Activated B cell treated with CpG ODN at 0.5 μM for 24 hours (primary cell): ENCODE results near the gene H19. TPM values are rescaled to one million over a fixed set of nuclear protein-coding genes. Genes with fewer than 3 reads are reported as not detected.

Experiments
- ATAC-seq: fragments of 200-7000 bp; cut with Tn5 transposase; one replicate; pipeline ENCODE4 v1.10.0; 2021; ENCODE audit warnings: low read depth, mild to moderate bottlenecking, moderate library complexity
- CTCF ChIA-PET: fragments of 350-600 bp; sonication (Branson Sonifier 250); formaldehyde crosslinking; loops from one replicate; lab custom pipeline; 2021; ENCODE audit warnings: antibody characterized with exemption; lab: Charles Lee
- POLR2A ChIA-PET: fragments of 350-600 bp; sonication (Branson Sonifier 250); formaldehyde crosslinking; loops from one replicate; lab custom pipeline; 2021; ENCODE audit warnings: antibody characterized with exemption; lab: Charles Lee
- DNase-seq: peaks from one replicate; pipeline ENCODE4 v3.0.0; 2022
- H3K27ac Mint-ChIP-seq: one replicate; pipeline ENCODE4 v1.8.0; 2020; ENCODE audit warnings: mixed read lengths
- H3K27me3 Mint-ChIP-seq: one replicate; pipeline ENCODE4 v1.8.0; 2021; ENCODE audit warnings: mixed read lengths
- H3K36me3 Mint-ChIP-seq: one replicate; pipeline ENCODE4 v1.8.0; 2021; ENCODE audit warnings: low read depth, mixed read lengths
- H3K4me1 Mint-ChIP-seq: one replicate; pipeline ENCODE4 v1.8.0; 2021; ENCODE audit warnings: mixed read lengths
- H3K4me3 Mint-ChIP-seq: one replicate; pipeline ENCODE4 v1.8.0; 2020; ENCODE audit warnings: mild to moderate bottlenecking, mixed read lengths
- H3K9me3 Mint-ChIP-seq: one replicate; pipeline ENCODE4 v1.8.0; 2020; ENCODE audit warnings: mixed read lengths
- intact Hi-C: fragments of 100-400 bp; cut with micrococcal nuclease; formaldehyde crosslinking; loops from one replicate; pipeline ENCODE4 v1.15.1; 2024
- total RNA-seq: library from RNA; stranded (reverse); gene quantifications from 2 replicates; pipeline ENCODE4 v1.2.3, GENCODE V29; 2022
- TF ChIP-seq, protein P1 (sequence below): fragments of 200-600 bp; IDR thresholded peaks from one replicate; pipeline ENCODE4 v1.8.0; 2022; ENCODE audit warnings: antibody characterized with exemption, mild to moderate bottlenecking

The H19 gene
- total RNA-seq, 1 donor from 2014 or later = not detected

GRCh38 chr11:1968454-1969002 lies 29.1 kb downstream of the H19 start:
- Mint-ChIP-seq H3K4me3 (no peak overlapping the region), H3K36me3 (no peaks in the 10 kb centered on the region), H3K9me3 (no peaks in the 10 kb centered on the region), H3K27ac (no peak overlapping the region), H3K27me3 (no peaks in the 10 kb centered on the region), H3K4me1 (no peaks in the 10 kb centered on the region)
- TF ChIP-seq, protein P1, sequence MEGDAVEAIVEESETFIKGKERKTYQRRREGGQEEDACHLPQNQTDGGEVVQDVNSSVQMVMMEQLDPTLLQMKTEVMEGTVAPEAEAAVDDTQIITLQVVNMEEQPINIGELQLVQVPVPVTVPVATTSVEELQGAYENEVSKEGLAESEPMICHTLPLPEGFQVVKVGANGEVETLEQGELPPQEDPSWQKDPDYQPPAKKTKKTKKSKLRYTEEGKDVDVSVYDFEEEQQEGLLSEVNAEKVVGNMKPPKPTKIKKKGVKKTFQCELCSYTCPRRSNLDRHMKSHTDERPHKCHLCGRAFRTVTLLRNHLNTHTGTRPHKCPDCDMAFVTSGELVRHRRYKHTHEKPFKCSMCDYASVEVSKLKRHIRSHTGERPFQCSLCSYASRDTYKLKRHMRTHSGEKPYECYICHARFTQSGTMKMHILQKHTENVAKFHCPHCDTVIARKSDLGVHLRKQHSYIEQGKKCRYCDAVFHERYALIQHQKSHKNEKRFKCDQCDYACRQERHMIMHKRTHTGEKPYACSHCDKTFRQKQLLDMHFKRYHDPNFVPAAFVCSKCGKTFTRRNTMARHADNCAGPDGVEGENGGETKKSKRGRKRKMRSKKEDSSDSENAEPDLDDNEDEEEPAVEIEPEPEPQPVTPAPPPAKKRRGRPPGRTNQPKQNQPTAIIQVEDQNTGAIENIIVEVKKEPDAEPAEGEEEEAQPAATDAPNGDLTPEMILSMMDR = no peak
- CTCF ChIA-PET = no interaction called here
- POLR2A ChIA-PET = no interaction called here
- intact Hi-C loops = no loop called here
- DNase-seq = no peak
- no peak for ATAC-seq

DNA sequence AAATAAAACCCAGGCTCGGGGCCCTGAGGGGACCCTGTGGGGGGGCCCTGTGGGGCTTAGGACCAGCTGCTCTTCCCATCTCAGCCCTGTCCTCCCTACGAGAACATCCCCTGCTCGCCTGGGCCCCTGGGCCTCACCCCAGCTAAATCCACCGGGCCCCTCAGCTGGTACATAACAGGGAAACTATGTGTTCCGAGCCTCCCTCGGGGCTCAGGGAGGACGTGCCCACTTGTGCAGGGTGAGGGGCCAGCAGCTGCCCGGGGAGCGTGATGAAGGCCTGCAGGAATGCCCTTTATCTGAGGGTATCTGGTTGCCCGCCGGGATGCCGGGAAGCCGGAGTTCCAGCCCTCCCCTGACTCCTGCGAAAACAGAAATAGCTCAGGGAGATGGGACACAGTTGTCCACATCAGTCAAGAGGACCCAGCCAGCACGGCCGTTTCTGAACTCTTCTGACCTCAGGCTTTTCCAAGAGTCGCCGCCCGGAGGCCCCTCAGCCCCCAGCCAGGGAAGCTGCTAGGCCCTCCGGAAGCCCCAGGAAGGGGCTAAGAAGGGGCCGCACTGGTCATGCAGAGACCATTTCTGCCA lies 29.9 kb downstream of the H19 start:
- ChIA-PET POLR2A (interaction anchor here (0.6 kb wide), 1 partner anchor 118 kb away, joined by 3 read pairs; no protein-coding TSS in a partner anchor), CTCF (no interaction called here)
- Mint-ChIP-seq H3K36me3 (no peaks in the 10 kb centered on the region), H3K9me3 (no peaks in the 10 kb centered on the region), H3K27me3 (no peaks in the 10 kb centered on the region), H3K4me3 (no peak overlapping the region), H3K27ac (no peak overlapping the region), H3K4me1 (no peaks in the 10 kb centered on the region)
- TF ChIP-seq, protein P1 = no peak
- intact Hi-C loops = no loop called here
- no peak for DNase-seq
- no peak for ATAC-seq

DNA sequence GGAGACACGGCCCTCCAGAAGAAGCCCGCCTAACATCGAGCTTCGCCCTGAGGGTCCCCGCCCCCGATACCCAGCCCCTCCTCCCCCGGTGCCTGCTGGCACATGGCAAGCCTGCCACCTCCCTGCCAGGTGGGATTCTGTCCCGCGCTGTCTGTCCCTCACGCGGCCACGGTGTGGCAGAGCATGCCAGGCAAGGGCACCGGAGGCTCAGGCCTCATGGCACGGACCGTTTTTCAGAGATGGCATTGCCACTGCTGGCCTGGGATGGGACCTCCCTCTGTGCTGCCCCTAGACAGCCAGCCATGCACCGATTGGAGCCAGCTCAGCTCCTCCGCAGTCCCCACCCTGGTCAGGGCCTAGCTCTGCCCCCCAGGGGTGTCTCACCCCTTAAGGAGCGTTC lies 31.1 kb downstream of the H19 start:
- H3K4me1 Mint-ChIP-seq = no peaks in the 10 kb centered on the region
- DNase-seq = no peak
- H3K27ac Mint-ChIP-seq = no peak overlapping the region
- H3K9me3 Mint-ChIP-seq = no peaks in the 10 kb centered on the region
- H3K27me3 Mint-ChIP-seq = no peaks in the 10 kb centered on the region
- TF ChIP-seq, protein P1 = no peak
- ATAC-seq = no peak
- POLR2A ChIA-PET = no interaction called here
- no peak overlapping the region for H3K4me3 Mint-ChIP-seq
- no peaks in the 10 kb centered on the region for H3K36me3 Mint-ChIP-seq
- intact Hi-C loops = no loop called here
- CTCF ChIA-PET = no interaction called here

- intact Hi-C loops = no loop called here
Measured at GRCh38 chr11:1964955-1965354, 32.7 kb downstream of the H19 start.

GRCh38 chr11:1964348-1964747 lies 33.3 kb downstream of the H19 start:
- no peak for DNase-seq
- Mint-ChIP-seq H3K27me3 (no peaks in the 10 kb centered on the region), H3K4me3 (no peak overlapping the region), H3K36me3 (no peaks in the 10 kb centered on the region), H3K9me3 (no peaks in the 10 kb centered on the region), H3K4me1 (no peaks in the 10 kb centered on the region), H3K27ac (no peak overlapping the region)
- TF ChIP-seq, protein P1 = no peak
- CTCF ChIA-PET = interaction anchor here (1.0 kb wide), 1 partner anchor 187 kb away, joined by 3 read pairs; no protein-coding TSS in a partner anchor
- ATAC-seq = no peak
- POLR2A ChIA-PET = no interaction called here
- intact Hi-C loops = no loop called here

More at GRCh38 chr11:1964955-1965354, 32.7 kb downstream of the H19 start:
- ATAC-seq = no peak
- H3K36me3 Mint-ChIP-seq = no peaks in the 10 kb centered on the region
- H3K4me3 Mint-ChIP-seq = no peak overlapping the region
- POLR2A ChIA-PET = no interaction called here
- TF ChIP-seq, protein P1 = no peak
- no peak for DNase-seq
- H3K9me3 Mint-ChIP-seq = no peaks in the 10 kb centered on the region
- H3K27me3 Mint-ChIP-seq = no peaks in the 10 kb centered on the region
- no peak overlapping the region for H3K27ac Mint-ChIP-seq
- CTCF ChIA-PET = interaction anchor here (1.0 kb wide), 1 partner anchor 187 kb away, joined by 3 read pairs; no protein-coding TSS in a partner anchor
- no peaks in the 10 kb centered on the region for H3K4me1 Mint-ChIP-seq
